Mesodermal cell (in vitro differentiated cells): ENCODE data around the gene USP24.

Experiments
- H3K27ac ChIP-seq: 2 replicates; pipeline ENCODE4 v1.7.0; 2013; ENCODE audit warnings: mild to moderate bottlenecking, low read depth, low read length, moderate library complexity; ENCODE audit not compliant: severe bottlenecking
- H3K36me3 ChIP-seq: 2 replicates; pipeline ENCODE4 v1.7.1; 2013; ENCODE audit warnings: mild to moderate bottlenecking, low read length, moderate library complexity; ENCODE audit not compliant: control insufficient read depth, insufficient read depth
- H3K4me1 ChIP-seq: one replicate; pipeline ENCODE4 v1.7.1; 2013; ENCODE audit warnings: mild to moderate bottlenecking, low read length; ENCODE audit not compliant: insufficient read depth, control insufficient read depth, poor library complexity, severe bottlenecking
- H3K4me3 ChIP-seq: 2 replicates; pipeline ENCODE4 v1.7.0; 2013; ENCODE audit warnings: low read length, control low read depth, mild to moderate bottlenecking; ENCODE audit not compliant: insufficient read depth, poor library complexity, severe bottlenecking; ENCODE audit errors: extremely low read depth
- H3K9me3 ChIP-seq: 2 replicates; pipeline ENCODE4 v1.7.1; 2013; ENCODE audit warnings: mild to moderate bottlenecking, low read length, moderate library complexity; ENCODE audit not compliant: control insufficient read depth
- WGBS, 2 experiments: methylation state at CpG; one replicate each; pipeline ENCODE4 v1.1.5; 2013; ENCODE audit warnings: missing lambda C conversion rate in 2 of 2; ENCODE audit not compliant: insufficient coverage in 2 of 2; 5-methylcytosine and 5-hydroxymethylcytosine counted together

USP24 gene

DNA sequence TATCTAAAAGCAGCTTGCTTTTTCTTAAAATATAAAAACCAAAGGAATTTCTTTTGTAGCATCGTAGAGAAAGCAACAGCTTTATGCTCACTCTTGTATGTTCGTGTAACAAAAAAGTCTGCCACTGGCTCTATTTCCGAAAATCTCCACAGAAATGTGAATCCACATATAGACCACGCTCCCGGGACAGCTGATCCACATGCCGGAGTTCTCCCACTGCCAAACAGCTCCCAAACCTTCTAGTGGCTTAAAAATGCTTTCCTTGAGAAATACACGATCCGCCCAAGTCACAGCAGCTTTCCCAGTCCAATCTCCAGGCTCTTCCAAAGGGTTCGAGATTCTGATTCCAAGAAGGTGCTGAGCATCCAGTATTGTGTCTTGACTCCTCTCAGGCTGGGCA, 146.5 kb downstream of the USP24 start:
- Histone ChIP-seq H3K36me3 (peaks cover 74% of the 10 kb centered on the region), H3K9me3 (no peaks in the 10 kb centered on the region), H3K4me1 (peaks cover 8% of the 10 kb centered on the region), H3K4me3 (no peak overlapping the region), H3K27ac (no peak overlapping the region)
- WGBS, 2 experiments = 95 to 99% methylated on average over 9 of the region's 9 CpGs

DNA sequence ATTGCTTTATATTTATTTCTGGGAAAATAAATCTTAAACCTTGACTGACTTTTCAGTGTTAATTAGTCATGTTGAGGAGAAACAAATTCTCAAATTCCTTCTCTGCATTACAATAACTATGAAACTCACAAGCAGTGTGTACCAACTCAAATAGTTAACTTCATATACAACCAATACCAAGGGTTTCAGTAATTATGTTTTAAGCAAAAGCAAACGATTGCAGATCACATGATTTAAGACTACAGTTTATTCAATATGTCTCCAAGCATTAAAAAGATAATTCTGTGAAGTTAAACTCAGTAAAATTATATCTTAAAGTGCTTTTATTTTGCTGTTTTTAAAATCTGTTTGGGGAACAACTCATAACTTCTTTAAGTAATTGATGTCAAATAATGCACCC, 147.2 kb downstream of the USP24 start:
- no CpG with 5 or more reads among the region's 1 CpG for WGBS, 2 experiments
- peaks cover 67% of the 10 kb centered on the region for H3K36me3 ChIP-seq
- H3K9me3 ChIP-seq = no peaks in the 10 kb centered on the region
- H3K27ac ChIP-seq = no peak overlapping the region
- no peak overlapping the region for H3K4me3 ChIP-seq
- peaks cover 8% of the 10 kb centered on the region for H3K4me1 ChIP-seq

DNA sequence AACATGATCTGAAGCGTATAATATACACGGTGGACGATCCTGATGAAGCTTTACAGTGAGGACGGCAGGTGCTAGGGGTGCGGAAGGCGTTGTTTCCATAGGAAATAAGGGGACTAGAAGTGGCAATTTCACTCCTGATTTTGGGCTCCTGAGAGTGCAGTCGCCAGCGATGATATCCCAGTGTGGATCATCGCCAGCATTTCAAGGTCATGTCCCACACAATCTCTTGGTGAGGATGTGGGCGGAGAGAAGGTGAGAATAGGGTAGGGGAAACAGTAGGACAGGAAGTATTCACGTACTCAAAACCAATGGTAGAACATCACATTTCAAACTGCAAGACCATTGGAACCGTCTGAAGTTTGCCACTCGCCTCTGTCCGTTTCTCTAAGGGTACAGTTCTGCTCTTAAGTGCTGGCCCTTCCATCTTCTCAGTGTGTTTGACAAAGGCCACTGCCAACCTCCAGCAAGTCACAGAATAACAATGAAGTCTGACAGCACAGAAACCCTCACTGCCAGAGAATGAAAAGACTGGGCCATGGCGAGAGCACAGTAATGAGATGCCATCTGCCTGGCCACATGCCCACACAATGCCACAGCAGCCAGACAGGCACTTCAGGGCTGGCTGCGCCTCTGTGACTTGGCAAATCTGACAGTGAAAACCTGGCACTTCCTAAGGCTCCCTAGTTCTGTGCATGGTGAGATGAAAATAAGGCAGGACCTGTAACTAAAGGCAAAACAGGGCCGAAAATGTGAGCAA, 148.0 kb downstream of the USP24 start:
- peaks cover 59% of the 10 kb centered on the region for H3K36me3 ChIP-seq
- 88 to 98% methylated on average over 14 of the region's 17 CpGs for WGBS, 2 experiments

DNA sequence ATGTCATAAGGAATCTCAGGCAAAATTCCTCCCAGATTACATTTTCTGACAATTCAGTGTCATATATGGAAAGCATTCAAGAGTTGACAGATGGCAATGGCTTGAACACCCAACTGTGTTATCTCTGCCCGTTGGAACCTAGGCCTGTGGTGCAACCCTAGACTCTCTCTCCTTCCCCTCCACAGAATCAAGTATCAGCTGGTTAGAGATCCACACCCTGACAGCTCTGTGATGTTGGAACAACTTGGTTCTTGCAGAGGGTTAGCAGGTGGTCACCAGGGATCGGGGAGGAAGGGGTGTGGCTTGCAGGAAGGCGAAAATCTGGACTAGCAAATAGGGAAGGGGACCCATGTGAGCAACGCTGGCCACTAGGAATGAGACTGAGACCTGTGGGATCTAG, 149.5 kb downstream of the USP24 start:
- peaks cover 45% of the 10 kb centered on the region for H3K36me3 ChIP-seq

More for the DNA sequence above, 148.0 kb downstream of the USP24 start:
- H3K9me3 ChIP-seq = no peaks in the 10 kb centered on the region
- H3K27ac ChIP-seq = no peak overlapping the region
- H3K4me1 ChIP-seq = peaks cover 8% of the 10 kb centered on the region
- no peak overlapping the region for H3K4me3 ChIP-seq

DNA sequence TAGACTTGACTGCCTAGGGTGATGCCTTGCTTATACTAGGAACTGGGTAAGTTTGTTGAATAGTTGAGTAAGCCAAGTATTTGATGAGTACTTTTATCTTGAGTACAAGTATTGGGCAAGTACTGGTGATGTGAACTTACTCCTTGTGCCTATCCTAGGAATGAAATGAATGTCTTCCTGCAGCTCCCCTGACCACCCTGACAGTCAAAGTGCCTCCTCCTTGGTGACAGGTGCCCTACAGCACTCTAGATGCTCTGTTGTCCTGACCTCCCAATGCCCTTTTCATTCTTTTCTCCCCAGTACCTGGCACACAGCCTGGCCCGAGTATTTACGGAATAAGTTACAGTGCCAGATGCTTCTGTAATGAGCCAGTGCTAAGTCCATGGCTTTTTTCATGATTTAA, 150.3 kb downstream of the USP24 start:
- Histone ChIP-seq H3K4me1 (peaks cover 8% of the 10 kb centered on the region), H3K4me3 (no peak overlapping the region), H3K36me3 (peaks cover 37% of the 10 kb centered on the region), H3K27ac (no peak overlapping the region), H3K9me3 (no peaks in the 10 kb centered on the region)
- WGBS, 2 experiments = 93 to 100% methylated on average over 2 of the region's 2 CpGs

More for the DNA sequence above, 149.5 kb downstream of the USP24 start:
- WGBS, 2 experiments = 88 to 95% methylated on average over 3 of the region's 4 CpGs
- no peak overlapping the region for H3K4me3 ChIP-seq
- peaks cover 8% of the 10 kb centered on the region for H3K4me1 ChIP-seq
- no peak overlapping the region for H3K27ac ChIP-seq
- no peaks in the 10 kb centered on the region for H3K9me3 ChIP-seq

DNA sequence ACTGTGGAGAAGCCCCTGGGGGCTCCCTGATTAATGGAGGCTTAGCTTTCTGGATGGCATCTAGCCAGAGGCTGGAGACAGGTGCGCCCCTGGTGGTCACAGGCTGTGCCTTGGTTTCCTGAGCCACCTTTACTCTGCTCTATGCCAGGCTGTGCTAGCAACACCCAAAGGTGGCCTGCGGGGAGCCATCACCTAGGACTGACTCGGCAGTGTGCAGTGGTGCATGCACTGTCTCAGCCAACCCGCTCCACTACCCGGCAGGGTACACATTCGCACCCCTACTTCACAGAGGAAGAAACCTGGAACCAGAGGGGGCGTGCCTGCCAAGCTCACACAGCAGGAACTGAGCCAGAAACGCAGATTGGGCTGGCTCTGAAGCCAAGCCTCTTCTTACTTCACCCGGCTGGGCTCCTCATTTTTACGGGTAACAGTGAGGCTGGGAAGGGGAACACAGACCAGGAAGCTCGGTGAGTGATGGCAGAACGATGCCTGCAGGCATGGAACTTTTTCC, 151.0 kb downstream of the USP24 start:
- peaks cover 30% of the 10 kb centered on the region for H3K36me3 ChIP-seq
- H3K4me3 ChIP-seq = no peak overlapping the region
- H3K27ac ChIP-seq = no peak overlapping the region
- WGBS, 2 experiments = 65 to 79% methylated on average over 7 to 11 of the region's 12 CpGs
- H3K9me3 ChIP-seq = no peaks in the 10 kb centered on the region
- peaks cover 8% of the 10 kb centered on the region for H3K4me1 ChIP-seq

DNA sequence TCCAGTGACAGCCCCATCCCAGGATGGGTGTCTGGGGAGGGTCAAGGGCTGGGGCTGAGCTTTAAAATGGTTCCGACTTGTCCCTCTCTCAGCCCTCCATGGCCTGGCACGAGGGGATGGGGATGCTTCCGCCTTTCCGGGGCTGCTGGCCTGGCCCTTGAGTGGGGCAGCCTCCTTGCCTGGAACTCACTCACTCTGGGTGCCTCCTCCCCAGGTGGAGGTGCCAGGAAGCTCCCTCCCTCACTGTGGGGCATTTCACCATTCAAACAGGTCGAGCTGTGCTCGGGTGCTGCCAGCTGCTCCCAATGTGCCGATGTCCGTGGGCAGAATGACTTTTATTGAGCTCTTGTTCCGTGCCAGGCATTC, 151.6 kb downstream of the USP24 start:
- 97 to 98% methylated on average over 8 to 9 of the region's 9 CpGs for WGBS, 2 experiments
- Histone ChIP-seq H3K4me1 (peaks cover 8% of the 10 kb centered on the region), H3K4me3 (no peak overlapping the region), H3K27ac (no peak overlapping the region), H3K9me3 (no peaks in the 10 kb centered on the region), H3K36me3 (peaks cover 24% of the 10 kb centered on the region)

DNA sequence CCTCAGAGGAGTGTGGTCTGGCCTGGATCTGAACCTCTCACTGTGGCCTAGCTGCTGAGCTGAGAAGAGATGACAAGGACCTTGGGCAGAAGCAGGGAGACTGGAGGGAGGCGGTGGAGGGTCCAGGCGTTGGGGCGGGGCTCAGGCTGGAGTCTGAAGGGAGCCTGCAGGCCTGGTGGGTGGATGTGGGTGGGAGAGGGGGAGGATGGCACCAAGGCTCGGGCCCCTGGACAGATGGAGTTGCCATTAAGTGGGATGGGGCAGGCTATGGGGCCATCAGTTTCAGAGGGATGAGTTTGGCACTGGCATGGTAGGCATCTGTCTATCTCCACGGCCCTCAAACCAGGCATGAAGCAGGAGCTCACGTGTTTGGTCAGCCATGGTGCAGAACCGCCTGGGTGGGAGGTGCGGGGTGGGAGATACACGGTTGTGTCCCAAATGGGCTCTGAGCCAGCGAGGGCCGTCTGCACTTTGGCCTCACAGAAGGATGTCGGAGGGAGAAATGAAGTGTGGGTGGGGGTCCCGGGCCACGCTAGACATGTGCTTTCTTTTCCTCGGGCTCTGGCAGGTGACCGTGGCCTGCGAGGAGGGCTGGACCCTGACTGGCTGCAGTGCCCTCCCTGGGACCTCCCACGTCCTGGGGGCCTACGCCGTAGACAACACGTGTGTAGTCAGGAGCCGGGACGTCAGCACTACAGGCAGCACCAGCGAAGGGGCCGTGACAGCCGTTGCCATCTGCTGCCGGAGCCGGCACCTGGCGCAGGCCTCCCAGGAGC, 152.2 kb downstream of the USP24 start:
- H3K27ac ChIP-seq = no peak overlapping the region
- no peak overlapping the region for H3K4me3 ChIP-seq
- H3K36me3 ChIP-seq = peaks cover 23% of the 10 kb centered on the region
- peaks cover 8% of the 10 kb centered on the region for H3K4me1 ChIP-seq
- 96 to 97% methylated on average over 20 to 28 of the region's 29 CpGs for WGBS, 2 experiments
- H3K9me3 ChIP-seq = no peaks in the 10 kb centered on the region

DNA sequence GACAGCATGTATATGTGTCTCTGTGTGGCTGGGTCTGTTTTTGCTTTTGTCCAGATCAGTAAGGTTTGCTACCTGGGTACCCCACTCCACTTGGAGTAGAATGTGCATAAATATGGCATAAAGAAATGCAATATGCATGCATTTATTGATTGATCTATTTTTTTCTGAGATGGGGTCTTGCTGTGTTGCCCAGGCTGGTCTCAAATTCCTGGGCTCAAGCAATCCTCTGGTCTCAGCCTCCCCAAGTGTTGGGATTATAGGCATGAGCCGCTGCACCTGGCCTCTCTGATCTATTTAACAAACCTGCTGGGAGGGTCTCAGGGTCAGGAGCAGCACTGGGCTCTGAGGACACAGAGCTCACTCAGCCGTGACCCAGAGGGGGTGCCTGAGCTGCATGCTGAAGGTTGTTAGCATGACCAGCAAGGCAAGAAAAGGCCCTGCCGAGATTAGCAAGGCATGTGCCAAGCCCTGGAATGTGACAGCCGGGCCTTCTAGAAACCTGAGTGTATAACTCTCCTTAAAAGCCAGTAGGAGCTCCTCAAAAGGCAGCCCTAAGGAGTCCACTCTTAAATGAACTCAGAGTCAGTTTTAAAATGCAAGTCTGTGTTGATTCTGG, 153.3 kb downstream of the USP24 start:
- WGBS, 2 experiments = 85 to 98% methylated on average over 4 of the region's 4 CpGs
- Histone ChIP-seq H3K4me1 (peaks cover 8% of the 10 kb centered on the region), H3K9me3 (no peaks in the 10 kb centered on the region), H3K36me3 (peaks cover 12% of the 10 kb centered on the region), H3K4me3 (no peak overlapping the region), H3K27ac (no peak overlapping the region)

DNA sequence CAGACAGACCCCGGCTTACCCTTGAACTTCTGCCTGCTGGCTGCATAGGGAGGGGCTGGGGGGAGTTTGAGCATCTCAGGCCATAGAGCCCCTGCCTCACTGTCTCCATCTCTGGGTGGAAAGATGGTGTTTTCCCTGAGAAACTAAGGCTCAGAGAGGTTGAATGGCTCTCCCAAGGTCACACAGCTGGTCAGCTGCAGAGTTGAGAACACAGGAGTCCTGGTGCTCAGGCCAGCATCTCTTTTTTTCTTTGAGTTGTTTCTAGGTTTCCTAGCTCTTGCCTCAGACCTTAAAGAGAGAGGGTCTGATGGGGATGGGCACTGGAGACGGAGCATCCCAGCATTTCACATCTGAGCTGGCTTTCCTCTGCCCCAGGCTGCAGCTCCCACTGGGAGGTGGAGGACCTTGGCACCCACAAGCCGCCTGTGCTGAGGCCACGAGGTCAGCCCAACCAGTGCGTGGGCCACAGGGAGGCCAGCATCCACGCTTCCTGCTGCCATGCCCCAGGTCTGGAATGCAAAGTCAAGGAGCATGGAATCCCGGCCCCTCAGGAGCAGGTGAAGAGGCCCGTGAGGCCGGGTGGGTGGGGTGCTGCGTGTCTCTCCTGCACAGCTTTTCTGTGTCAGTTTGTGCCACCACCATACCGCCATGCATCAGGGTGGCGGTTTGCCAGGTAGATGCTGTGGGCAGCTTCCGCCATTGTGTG, 154.0 kb downstream of the USP24 start:
- H3K9me3 ChIP-seq = no peaks in the 10 kb centered on the region
- WGBS, 2 experiments = 86 to 99% methylated on average over 10 to 11 of the region's 13 CpGs
- H3K36me3 ChIP-seq = peaks cover 6% of the 10 kb centered on the region
- H3K4me3 ChIP-seq = no peak overlapping the region
- H3K4me1 ChIP-seq = peaks cover 8% of the 10 kb centered on the region
- no peak overlapping the region for H3K27ac ChIP-seq
